Measurements from ENCODE around the gene TMEM120B.

DNA sequence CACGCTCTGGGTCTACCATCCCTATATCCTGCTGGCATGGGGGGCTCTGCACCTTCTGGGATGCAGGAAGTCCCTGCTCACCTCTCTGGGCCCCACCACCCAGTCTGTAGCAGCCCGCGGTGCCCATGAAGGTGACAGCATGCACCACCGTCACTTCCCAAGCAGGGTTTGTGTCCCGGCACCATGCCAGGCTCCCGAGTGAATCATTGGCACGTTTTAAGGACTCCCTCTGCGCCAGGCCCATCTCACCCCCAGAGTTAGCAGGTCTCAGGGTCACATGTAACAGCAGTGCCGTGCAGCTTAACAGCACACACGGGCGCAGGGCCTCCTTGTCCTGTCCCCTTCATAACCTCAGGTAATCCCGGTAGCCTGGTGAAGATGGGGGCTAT lies 111.2 kb downstream of the TMEM120B start:
- TF ChIP-seq, protein P1, sequence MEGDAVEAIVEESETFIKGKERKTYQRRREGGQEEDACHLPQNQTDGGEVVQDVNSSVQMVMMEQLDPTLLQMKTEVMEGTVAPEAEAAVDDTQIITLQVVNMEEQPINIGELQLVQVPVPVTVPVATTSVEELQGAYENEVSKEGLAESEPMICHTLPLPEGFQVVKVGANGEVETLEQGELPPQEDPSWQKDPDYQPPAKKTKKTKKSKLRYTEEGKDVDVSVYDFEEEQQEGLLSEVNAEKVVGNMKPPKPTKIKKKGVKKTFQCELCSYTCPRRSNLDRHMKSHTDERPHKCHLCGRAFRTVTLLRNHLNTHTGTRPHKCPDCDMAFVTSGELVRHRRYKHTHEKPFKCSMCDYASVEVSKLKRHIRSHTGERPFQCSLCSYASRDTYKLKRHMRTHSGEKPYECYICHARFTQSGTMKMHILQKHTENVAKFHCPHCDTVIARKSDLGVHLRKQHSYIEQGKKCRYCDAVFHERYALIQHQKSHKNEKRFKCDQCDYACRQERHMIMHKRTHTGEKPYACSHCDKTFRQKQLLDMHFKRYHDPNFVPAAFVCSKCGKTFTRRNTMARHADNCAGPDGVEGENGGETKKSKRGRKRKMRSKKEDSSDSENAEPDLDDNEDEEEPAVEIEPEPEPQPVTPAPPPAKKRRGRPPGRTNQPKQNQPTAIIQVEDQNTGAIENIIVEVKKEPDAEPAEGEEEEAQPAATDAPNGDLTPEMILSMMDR (IDR thresholded peaks at IDR 0.05), result no peak
- TF ChIP-seq POLR2A (IDR thresholded peaks at IDR 0.05), result no peak

Data from Peyer's patch (tissue), 4 donors.